HepG2 (cell line): ENCODE data around the gene UST. TPM values are rescaled to one million over a fixed set of nuclear protein-coding genes. Genes with fewer than 3 reads are reported as not detected.

Source experiments
- ATAC-seq: fragments of 200-7000 bp; cut with Tn5 transposase; 3 replicates; pipeline ENCODE4 v1.9.1; 2020; ENCODE audit warnings: mild to moderate bottlenecking, moderate library complexity
- BruUV-seq: library from RNA; stranded (reverse); fragments of 400-500 nt; replicated peaks from 2 replicates; lab custom pipeline; 2021; lab: Mats Ljungman, UMichigan
- CTCF ChIA-PET: fragments of 300-600 bp; formaldehyde crosslinking; extraction: SDS; loops from one replicate; lab custom pipeline; 2021; ENCODE audit warnings: low total read pairs, inconsistent platforms, low intra/inter-chr PET ratio; lab: Yijun Ruan, JAX
- POLR2A ChIA-PET: fragments of 350-600 bp; sonication (Branson Sonifier 250); formaldehyde crosslinking; loops from one replicate; lab custom pipeline; 2020; ENCODE audit warnings: antibody characterized with exemption, inconsistent platforms; lab: Yijun Ruan, JAX
- DNase-seq: peaks from one replicate; pipeline ENCODE4 v3.0.0-alpha.2; 2015; ENCODE audit warnings: low spot score
- FAIRE-seq: peaks from 3 replicates; lab custom pipeline; 2011; peaks lifted over from hg19 to GRCh38; lab: Jason Lieb, UNC
- H2AFZ ChIP-seq: one replicate; pipeline ENCODE4 v1.6.1; 2011; ENCODE audit warnings: low read length, inconsistent platforms
- H3K27ac ChIP-seq: fragments of 300-600 bp; 3 replicates; pipeline ENCODE4 v1.8.0; 2011; ENCODE audit warnings: mixed run types, mild to moderate bottlenecking, mixed read lengths, low read length, inconsistent platforms; ENCODE audit not compliant: insufficient read depth; ENCODE audit errors: extremely low read length
- H3K27me3 ChIP-seq, 2 experiments: fragments of 200-600 bp in 1 of 2; 2 replicates in 1 of 2; 3 replicates in 1 of 2; pipeline versions ENCODE4 v1.6.0 to v1.8.0; 2011; ENCODE audit warnings: low read length in 2 of 2, mild to moderate bottlenecking in 2 of 2, moderate library complexity in 2 of 2, inconsistent platforms in 1 of 2; ENCODE audit not compliant: insufficient read depth in 2 of 2, control insufficient read depth in 1 of 2
- H3K36me3 ChIP-seq, 2 experiments: fragments of 200-600 bp in 1 of 2; replicated peaks in 1 of 2; 2 replicates in 1 of 2; 3 replicates in 1 of 2; pipeline versions ENCODE4 v1.5.1 to v1.8.0; 2011; ENCODE audit warnings: low read length in 2 of 2, inconsistent platforms in 1 of 2; ENCODE audit not compliant: insufficient read depth in 2 of 2, control insufficient read depth in 1 of 2
- H3K4me1 ChIP-seq: 2 replicates; pipeline ENCODE4 v1.5.1; 2012; ENCODE audit warnings: low read length, inconsistent platforms; ENCODE audit not compliant: insufficient read depth
- H3K4me2 ChIP-seq: 2 replicates; pipeline ENCODE4 v1.6.0; 2011; ENCODE audit warnings: low read depth, low read length, inconsistent platforms
- H3K4me3 ChIP-seq, 3 experiments: fragments of 200-600 bp in 1 of 3; sonication (generic), shearing (Covaris generic) in 1 of 3; replicated peaks in 1 of 3; 2 replicates each; pipeline ENCODE4 v1.5.1; 2011 to 2016; ENCODE audit warnings: low read length in 3 of 3, inconsistent platforms in 2 of 3, low read depth in 2 of 3, mild to moderate bottlenecking in 2 of 3, control low read depth in 1 of 3, mixed read lengths in 1 of 3; ENCODE audit not compliant: insufficient read depth in 1 of 3
- H3K79me2 ChIP-seq: one replicate; pipeline ENCODE4 v1.6.1; 2011; ENCODE audit warnings: low read length, inconsistent platforms; ENCODE audit not compliant: insufficient read depth
- H3K9ac ChIP-seq: 2 replicates; pipeline ENCODE4 v1.6.0; 2011; ENCODE audit warnings: mild to moderate bottlenecking, low read depth, low read length, inconsistent platforms; ENCODE audit not compliant: insufficient read depth
- H3K9me3 ChIP-seq: 2 replicates; pipeline ENCODE4 v1.5.1; 2012; ENCODE audit warnings: mild to moderate bottlenecking, low read length
- H4K20me1 ChIP-seq: 2 replicates; pipeline ENCODE4 v1.6.0; 2011; ENCODE audit warnings: inconsistent platforms, mild to moderate bottlenecking, low read length, moderate library complexity; ENCODE audit not compliant: insufficient read depth
- MZF1 ChIP-seq: sonication (generic); formaldehyde crosslinking; IDR thresholded peaks from 2 replicates; pipeline ENCODE4 v1.8.1; 2023; ENCODE audit warnings: mild to moderate bottlenecking, missing genetic modification reagents, borderline replicate concordance
- NFYC ChIP-seq: IDR thresholded peaks from 2 replicates; pipeline ENCODE4 v1.6.1; 2016; ENCODE audit warnings: missing genetic modification reagents, missing compliant biosample characterization
- RARA ChIP-seq: IDR thresholded peaks from 2 replicates; pipeline ENCODE4 v1.6.1; 2016; ENCODE audit warnings: missing genetic modification reagents, missing compliant biosample characterization
- RXRB ChIP-seq: IDR thresholded peaks from 2 replicates; pipeline ENCODE4 v1.6.1; 2016; ENCODE audit warnings: borderline replicate concordance, missing genetic modification reagents, missing compliant biosample characterization
- SIX4 ChIP-seq: sonication (generic); formaldehyde crosslinking; IDR thresholded peaks from 2 replicates; pipeline ENCODE4 v1.4.0; 2020; ENCODE audit warnings: missing genetic modification reagents
- SKI ChIP-seq: fragments of 450-650 bp; IDR thresholded peaks from one replicate; pipeline ENCODE4 v1.6.1; 2018; ENCODE audit warnings: mild to moderate bottlenecking; ENCODE audit not compliant: partially characterized antibody
- TAF1 ChIP-seq: sonication (generic); formaldehyde crosslinking; IDR thresholded peaks from 2 replicates; pipeline ENCODE4 v1.4.0; 2020; ENCODE audit warnings: missing genetic modification reagents
- ZBTB49 ChIP-seq: sonication (generic); formaldehyde crosslinking; IDR thresholded peaks from 2 replicates; pipeline ENCODE4 v1.4.0; 2020; ENCODE audit warnings: missing genetic modification reagents, borderline replicate concordance
- ZMYM3 ChIP-seq: sonication (generic); formaldehyde crosslinking; IDR thresholded peaks from 2 replicates; pipeline ENCODE4 v1.5.1; 2020; ENCODE audit warnings: mild to moderate bottlenecking, missing genetic modification reagents
- ZNF180 ChIP-seq: sonication (generic); formaldehyde crosslinking; IDR thresholded peaks from 2 replicates; pipeline ENCODE4 v1.4.0; 2020; ENCODE audit warnings: low read depth, missing genetic modification reagents, borderline replicate concordance
- ZNF749 ChIP-seq: sonication (generic); formaldehyde crosslinking; IDR thresholded peaks from 2 replicates; pipeline ENCODE4 v1.8.0; 2022; ENCODE audit warnings: mild to moderate bottlenecking, missing genetic modification reagents, moderate library complexity, borderline replicate concordance
- whole genome bisulfite sequencing: methylation state at CpG from one replicate; pipeline ENCODE4 v1.1.6; 2017; ENCODE audit warnings: low lambda C conversion rate; 5-methylcytosine and 5-hydroxymethylcytosine counted together
- in situ Hi-C: cut with HindIII; loops from 2 replicates; pipeline ENCODE4 v1.10.0; 2017; ENCODE audit warnings: low pct_unique_long_range_greater_than_20kb; ENCODE audit not compliant: extremely low pct_ligation_motif_present
- intact Hi-C: fragments of 100-400 bp; cut with micrococcal nuclease; formaldehyde crosslinking; loops from one replicate; pipeline ENCODE4 v1.10.0; 2022; ENCODE audit not compliant: unreplicated experiment
- polyA plus RNA-seq, 8 experiments: library from polyadenylated mRNA; depleted of rRNA in 3 of 8; stranded (reverse) in 7 of 8; unstranded in 1 of 8; fragments of >200 nt; fragmentation: Illumina TruSeq in 4 of 8; extraction: Trizol in 4 of 8; gene quantifications; 2 replicates each; pipeline versions ENCODE4 v1.2.1 to v1.2.3, GENCODE V29; 2011 to 2016; ENCODE audit warnings: low read depth in 4 of 8, missing spikeins in 1 of 8, mixed read lengths in 1 of 8; ENCODE audit not compliant: insufficient read depth in 1 of 8
- total RNA-seq, 5 experiments: library from RNA; depleted of rRNA; stranded (reverse); fragments of >200 nt; fragmentation: Illumina TruSeq; extraction: Trizol; gene quantifications; 2 replicates each; pipeline ENCODE4 v1.2.3, GENCODE V29; 2016; ENCODE audit warnings: low read depth in 1 of 5

Gene UST
- total and polyA plus RNA-seq, 2 of the 13 experiments (the other 11 are each of a cell fraction or from before 2014, with no cell fraction given), result 0.27 TPM; not detected in 1

GRCh38 chr6:148758492-148758891, 11.7 kb downstream of the UST start:
- no peak for FAIRE-seq

More at GRCh38 chr6:148758492-148758891, 11.7 kb downstream of the UST start:
- BruUV-seq, result no TSS peak
- H3K36me3 ChIP-seq, result no peaks in the 10 kb centered on the region
- H3K4me2 ChIP-seq, result no peak overlapping the region
- intact Hi-C loops, result no loop called here
- 40% methylated on average over 6 of the region's 6 CpGs for WGBS
- no peak overlapping the region for H2AFZ ChIP-seq
- no peak overlapping the region for H3K27ac ChIP-seq
- TF ChIP-seq SKI (no peak), ZNF180 (CRISPR knock-in tag) (no peak), RARA (CRISPR knock-in tag) (no peak), RXRB (no peak), MZF1 (no peak), NFYC (CRISPR knock-in tag) (no peak), ZNF749 (CRISPR knock-in tag) (no peak), TAF1 (CRISPR knock-in tag) (no peak), ZBTB49 (CRISPR knock-in tag) (no peak), SIX4 (CRISPR knock-in tag) (no peak), ZMYM3 (CRISPR knock-in tag) (no peak)
- no peaks in the 10 kb centered on the region for H4K20me1 ChIP-seq
- DNase-seq (no peak), ATAC-seq (no peak)
- H3K9me3 ChIP-seq, result no peaks in the 10 kb centered on the region
- no peak overlapping the region for H3K9ac ChIP-seq
- no peak overlapping the region for H3K4me3 ChIP-seq
- ChIA-PET CTCF (no interaction called here), POLR2A (no interaction called here)
- H3K27me3 ChIP-seq, result peaks cover 0 to 17% of the 10 kb centered on the region in 2 experiments; a peak in 3 of 5 replicates
- in situ Hi-C loops, result no loop called here
- H3K79me2 ChIP-seq, result no peaks in the 10 kb centered on the region
- H3K4me1 ChIP-seq, result no peaks in the 10 kb centered on the region
